GM21825 (cell line): ENCODE data around the gene CCNY.

Source experiments
- ATAC-seq: cut with Tn5 transposase; IDR thresholded peaks from one replicate; pipeline ENCODE4 v1.9.1; 2021; ENCODE audit warnings: mild to moderate bottlenecking, moderate library complexity; ENCODE audit not compliant: unreplicated experiment

Gene CCNY

GRCh38 chr10:35331894-35332640 is 4.2 kb upstream of the CCNY start:
- no peak for ATAC-seq

DNA sequence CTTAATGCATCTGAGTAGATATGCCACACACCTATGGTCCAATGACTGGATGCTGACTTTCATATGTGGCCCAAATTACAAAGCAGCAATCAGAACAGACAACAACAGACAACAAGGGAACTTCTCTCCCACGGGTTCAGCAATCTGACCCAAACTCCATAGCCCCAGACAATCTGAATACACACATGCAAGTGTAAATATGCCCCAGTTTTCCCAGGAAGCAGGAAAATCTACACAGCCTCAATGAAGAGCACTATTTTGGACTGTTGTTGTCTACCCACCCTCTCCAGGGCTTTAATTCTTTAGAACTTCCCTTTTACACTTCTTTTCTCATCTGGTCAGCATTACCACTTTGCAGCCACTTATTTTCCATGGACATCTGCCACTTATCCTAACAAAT is 2.0 kb upstream of the CCNY start:
- ATAC-seq = no peak

- ATAC-seq = no peak
Measured at GRCh38 chr10:35335133-35336083, 901 bp upstream of the CCNY start.

DNA sequence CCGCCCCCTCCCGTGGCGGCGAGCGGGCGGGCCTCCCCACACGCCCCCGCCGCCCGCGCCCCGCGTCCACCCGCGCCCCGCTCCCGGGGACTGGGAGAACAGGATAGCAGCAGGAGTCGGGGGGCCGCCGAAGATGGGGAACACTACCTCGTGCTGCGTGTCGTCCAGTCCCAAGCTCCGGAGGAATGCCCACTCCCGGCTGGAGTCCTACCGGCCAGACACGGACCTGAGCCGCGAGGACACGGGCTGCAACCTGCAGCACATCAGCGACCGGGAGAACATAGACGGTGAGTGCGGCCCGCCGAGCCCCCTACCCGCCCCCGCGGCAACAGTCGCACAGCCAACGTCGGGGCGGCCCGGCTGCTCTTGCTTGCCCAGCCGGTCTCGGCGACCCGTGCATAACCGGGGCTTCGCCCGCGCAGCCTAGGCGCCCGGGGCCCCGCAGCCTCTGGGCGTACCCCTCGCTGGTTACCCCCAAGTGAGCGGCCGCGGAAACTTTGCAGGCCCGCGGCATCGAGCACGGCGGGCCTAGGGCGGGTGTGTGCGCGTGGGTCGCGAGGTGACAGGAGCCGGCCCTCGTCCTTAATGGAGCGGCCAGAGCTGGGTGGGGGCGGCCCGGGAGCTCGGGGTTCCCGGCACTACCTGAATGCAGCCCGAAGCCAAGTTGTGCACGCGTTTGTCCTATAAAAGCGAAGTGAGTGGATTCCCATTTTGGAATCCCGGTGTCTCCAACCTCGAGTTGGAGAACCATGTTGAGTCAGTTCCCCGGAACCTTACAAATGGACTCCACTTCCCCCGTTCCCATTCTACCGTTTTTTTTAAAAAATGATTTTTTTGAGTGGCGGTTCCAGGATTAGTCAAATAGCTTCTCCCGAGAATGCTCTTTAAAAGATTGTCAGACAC is 863 bp downstream of the CCNY start:
- peak; percentile 11 for ATAC-seq

DNA sequence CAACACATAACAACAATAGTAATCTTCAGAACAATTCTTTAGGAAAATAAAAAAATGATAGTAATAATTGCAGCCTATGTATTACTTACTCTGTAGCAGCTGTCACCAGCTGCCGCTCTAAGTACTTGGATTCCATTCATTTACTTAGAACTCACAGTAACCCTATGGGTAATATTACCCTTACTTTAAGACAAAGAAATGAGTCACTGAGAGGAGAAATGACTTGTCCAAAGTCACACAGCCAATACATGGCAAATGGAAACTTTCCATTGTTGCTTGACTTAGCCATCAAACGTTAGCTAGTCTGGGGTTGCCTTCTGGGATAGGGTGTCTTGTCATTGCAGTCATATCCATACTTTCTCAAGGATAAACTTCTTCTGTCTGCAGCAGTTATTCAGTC is 3.6 kb downstream of the CCNY start:
- peak; percentile 34 for ATAC-seq

GRCh38 chr10:35340975-35341374 is 4.7 kb downstream of the CCNY start:
- no peak for ATAC-seq

GRCh38 chr10:35341521-35341920 is 5.2 kb downstream of the CCNY start:
- peak; percentile 76 for ATAC-seq

- ATAC-seq = no peak
Measured at GRCh38 chr10:35342183-35342753, 6.0 kb downstream of the CCNY start.

GRCh38 chr10:35343739-35344138 is 7.4 kb downstream of the CCNY start:
- ATAC-seq = no peak

DNA sequence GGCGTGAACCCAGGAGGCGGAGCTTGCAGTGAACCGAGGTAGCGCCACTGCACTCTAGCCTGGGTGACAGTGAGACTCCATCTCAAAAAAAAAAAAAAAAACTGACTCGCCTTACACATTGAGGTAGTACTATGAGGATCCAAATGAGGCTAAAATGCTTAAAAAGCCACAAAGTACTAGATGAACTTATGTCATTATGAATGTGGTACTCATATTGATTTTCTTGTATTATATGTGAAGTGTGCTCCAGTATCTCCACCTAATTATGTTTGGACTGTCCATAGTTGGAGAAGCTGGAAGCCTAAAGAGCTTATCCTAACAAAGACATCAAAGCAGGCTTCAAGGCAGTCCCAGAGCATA is 9.1 kb downstream of the CCNY start:
- ATAC-seq = no peak

- no peak for ATAC-seq
Measured at GRCh38 chr10:35346248-35346647, 9.9 kb downstream of the CCNY start.

DNA sequence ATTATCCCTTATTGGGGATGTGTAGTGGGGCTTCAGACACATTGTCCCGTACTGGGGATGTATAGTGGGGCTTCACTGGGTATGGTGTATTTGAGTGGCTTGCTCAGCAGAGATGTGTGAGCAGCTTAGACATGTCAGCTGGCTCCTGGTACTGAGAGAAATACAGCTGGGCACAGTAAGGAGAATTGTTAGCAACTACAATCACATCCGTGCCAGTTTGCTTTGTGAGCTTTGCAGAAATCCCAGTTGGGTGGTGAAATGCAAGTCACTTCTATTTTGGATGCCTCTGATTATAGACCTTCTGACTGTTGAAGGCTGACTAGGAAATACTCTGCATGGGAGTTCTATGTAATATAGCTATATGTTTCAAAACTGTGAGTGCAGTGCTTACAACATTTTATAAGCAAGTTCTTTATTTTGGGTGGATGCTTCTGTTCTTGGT is 10.8 kb downstream of the CCNY start:
- no peak for ATAC-seq

- ATAC-seq = no peak
Measured at GRCh38 chr10:35347899-35348608, 11.7 kb downstream of the CCNY start.

DNA sequence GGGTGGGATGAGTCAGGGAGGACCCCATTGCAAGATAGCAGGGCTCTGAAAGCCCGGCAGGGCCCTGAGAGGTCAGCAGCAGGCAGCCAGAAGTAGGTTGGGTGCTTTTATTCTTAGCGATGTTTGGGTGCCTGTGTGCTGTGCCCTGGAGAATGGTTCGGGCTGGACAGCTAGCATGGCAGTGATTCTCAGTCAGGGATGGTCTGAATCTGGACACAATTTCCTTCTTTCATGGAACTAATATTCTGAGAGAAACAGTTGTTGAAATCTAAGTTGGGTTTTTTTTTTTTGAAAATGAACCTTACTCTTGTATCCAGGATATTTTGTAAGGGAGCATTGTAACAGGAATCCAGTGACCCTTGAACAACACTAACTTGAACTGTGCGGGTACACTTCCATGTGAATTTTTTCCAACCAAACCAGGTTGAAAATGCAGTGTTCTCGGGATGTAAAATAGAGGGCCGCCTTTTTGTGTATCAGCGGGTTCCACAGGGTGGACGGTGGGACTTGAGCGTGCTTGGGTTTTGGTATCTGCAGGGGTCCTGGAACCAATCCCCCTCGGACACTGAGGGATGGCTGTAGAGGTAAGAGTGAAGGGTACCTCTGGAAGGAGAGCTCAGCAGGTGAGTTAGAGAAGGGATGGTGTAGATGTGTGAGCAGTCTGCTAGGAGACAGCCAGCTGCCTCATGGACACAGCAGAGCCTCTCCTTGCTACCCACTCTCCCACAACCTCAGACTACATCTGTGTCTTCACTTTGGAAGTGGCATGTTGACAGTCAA is 12.5 kb downstream of the CCNY start:
- no peak for ATAC-seq

- no peak for ATAC-seq
Measured at GRCh38 chr10:35349389-35349915, 13.1 kb downstream of the CCNY start.

GRCh38 chr10:35351021-35351420 is 14.7 kb downstream of the CCNY start:
- ATAC-seq = no peak

DNA sequence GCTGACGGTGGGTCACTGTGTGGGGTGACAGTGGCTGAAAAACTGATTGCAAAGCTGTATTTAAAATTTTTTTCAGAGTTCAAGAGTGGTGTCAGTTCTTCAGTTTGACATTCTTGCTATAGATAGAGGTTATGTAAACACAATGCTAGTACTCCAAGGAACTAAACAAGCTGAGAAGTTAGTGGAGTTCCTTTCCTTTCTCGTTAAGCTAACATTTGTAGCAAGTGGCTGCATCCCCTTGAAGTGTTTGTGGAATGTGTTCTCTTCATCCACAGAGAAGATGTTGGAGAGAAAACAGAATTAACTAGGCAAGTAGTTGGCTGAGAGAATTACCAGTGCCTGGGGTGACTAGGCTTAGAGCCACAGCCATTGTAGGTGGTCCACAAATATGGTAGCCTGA is 15.8 kb downstream of the CCNY start:
- no peak for ATAC-seq

- no peak for ATAC-seq
Measured at GRCh38 chr10:35352512-35352911, 16.2 kb downstream of the CCNY start.

DNA sequence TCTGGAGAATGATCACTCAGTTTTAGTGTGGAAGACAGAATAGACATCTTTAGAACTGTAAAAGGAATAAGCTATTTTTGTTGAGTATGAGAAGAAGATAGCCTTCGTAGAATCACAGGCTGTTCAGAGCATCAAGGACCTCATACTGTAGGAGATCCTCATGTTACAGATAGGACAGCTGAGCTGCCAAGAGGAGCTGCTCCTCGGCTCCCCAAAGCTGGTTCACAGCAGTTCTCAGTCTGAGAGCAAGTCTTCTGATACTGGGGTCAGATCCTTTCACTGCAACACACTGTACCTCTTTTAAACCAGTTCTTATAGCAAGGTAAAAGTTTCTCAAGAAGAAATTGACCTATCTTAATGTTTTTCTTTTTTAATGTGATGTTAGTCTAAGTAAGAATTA is 17.1 kb downstream of the CCNY start:
- ATAC-seq = no peak
